Esophagus (tissue), 2 donors: ENCODE data around the gene MRPL9. TPM values are rescaled to one million over a fixed set of nuclear protein-coding genes. Genes with fewer than 3 reads are reported as not detected.

ENCODE experiments used
- H3K27ac ChIP-seq, 2 donors: one replicate each; pipeline ENCODE4 v1.5.1; 2013; ENCODE audit warnings: low read depth in 2 of 2, mild to moderate bottlenecking in 2 of 2, inconsistent platforms in 1 of 2, low read length in 1 of 2, moderate library complexity in 1 of 2
- H3K27me3 ChIP-seq, 2 donors: one replicate each; pipeline ENCODE4 v1.6.1; 2013; ENCODE audit warnings: low read length in 2 of 2, control low read depth in 1 of 2, mild to moderate bottlenecking in 1 of 2; ENCODE audit not compliant: insufficient read depth in 2 of 2, control insufficient read depth in 1 of 2
- H3K36me3 ChIP-seq, 2 donors: one replicate each; pipeline ENCODE4 v1.6.1; 2013; ENCODE audit warnings: low read length in 1 of 2; ENCODE audit not compliant: control insufficient read depth in 2 of 2, insufficient read depth in 2 of 2
- H3K4me1 ChIP-seq, 2 donors: one replicate each; pipeline ENCODE4 v1.6.1; 2013; ENCODE audit warnings: low read length in 1 of 2; ENCODE audit not compliant: control insufficient read depth in 2 of 2, insufficient read depth in 2 of 2
- H3K4me3 ChIP-seq, 2 donors: one replicate each; pipeline ENCODE4 v1.5.1; 2013; ENCODE audit warnings: low read length in 2 of 2, mild to moderate bottlenecking in 2 of 2, low read depth in 1 of 2, moderate library complexity in 1 of 2
- H3K9me3 ChIP-seq, 2 donors: one replicate each; pipeline ENCODE4 v1.6.1; 2013; ENCODE audit warnings: mild to moderate bottlenecking in 2 of 2, low read depth in 1 of 2, low read length in 1 of 2, moderate library complexity in 1 of 2; ENCODE audit not compliant: control insufficient read depth in 2 of 2, insufficient read depth in 1 of 2
- WGBS, 2 donors: extraction: QIAGEN DNeasy Blood & Tissue Kit; methylation state at CpG; one replicate each; pipeline ENCODE4 v1.1.7; 2013; 5-methylcytosine and 5-hydroxymethylcytosine counted together
- polyA plus RNA-seq, 2 donors: library from polyadenylated mRNA; stranded (reverse); fragments of 200-250 nt; gene quantifications; one replicate each; pipeline ENCODE4 v1.2.3, GENCODE V29; 2013
- donor health status: healthy with polysubstance abuse.
- donor health status: Bipolar disorder and iron deficiency.

MRPL9 gene
- polyA plus RNA-seq, 2 donors, result 49.9 to 53.9 TPM

DNA sequence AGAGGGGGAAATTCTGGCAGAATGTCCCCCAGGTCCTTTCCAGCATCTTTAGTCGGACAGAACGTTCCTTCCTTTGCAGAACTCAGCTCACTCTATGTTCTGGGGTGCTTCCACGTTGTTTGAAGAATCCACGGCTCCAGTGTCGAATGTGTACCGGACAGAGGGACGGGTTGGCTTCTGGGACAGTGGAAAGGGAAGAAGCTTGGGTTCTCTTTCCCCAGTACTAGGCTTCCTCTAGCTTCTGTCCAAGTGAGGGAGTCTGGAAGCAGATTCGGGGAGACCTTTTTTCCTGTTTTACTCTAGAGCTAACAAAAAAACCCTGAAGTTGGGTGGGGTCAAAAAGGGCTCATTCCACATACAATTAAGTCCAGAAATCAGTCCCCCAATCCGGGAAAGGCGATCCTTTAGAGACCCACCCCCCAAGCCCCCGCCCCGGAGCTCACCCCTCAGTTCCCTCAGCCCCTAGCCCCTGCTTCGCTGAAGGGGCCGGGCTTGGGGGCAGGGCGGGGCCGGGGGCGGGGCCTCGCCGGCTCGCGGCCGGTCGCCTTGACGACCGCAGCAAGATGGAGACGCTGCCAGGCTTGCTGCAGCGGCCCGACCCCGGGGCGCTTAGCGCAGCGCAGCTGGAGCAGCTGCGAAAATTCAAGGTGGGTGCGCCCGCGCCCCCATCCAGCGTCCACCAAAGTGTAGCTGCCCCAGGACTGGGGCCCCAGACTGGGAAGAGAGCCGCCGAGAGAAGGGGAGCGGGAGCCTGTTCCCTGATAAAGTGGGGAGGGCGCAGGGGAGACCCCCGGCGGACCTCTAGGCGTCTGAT lies 42.1 kb downstream of the MRPL9 start, which contains the start of gene RIIAD1:
Gene RIIAD1 (plus strand): TSS at position 549 of the 814 bp plus-strand sequence. CDS start 15 bp downstream, at position 564.
- Histone ChIP-seq H3K4me3 (peak within 1 kb of the TSS; percentile 28 to 38), H3K9me3 (no peaks in the 10 kb centered on the region), H3K4me1 (peaks cover 0 to 2% of the 10 kb centered on the region in 2 donors), H3K27ac (peak within 1 kb of the TSS; percentile 56 to 63), H3K36me3 (no peaks in the 10 kb centered on the region), H3K27me3 (peaks cover 0 to 4% of the 10 kb centered on the region in 2 donors)
- WGBS, 2 donors, result 6 to 7% methylated on average over 39 to 44 of the region's 44 CpGs

DNA sequence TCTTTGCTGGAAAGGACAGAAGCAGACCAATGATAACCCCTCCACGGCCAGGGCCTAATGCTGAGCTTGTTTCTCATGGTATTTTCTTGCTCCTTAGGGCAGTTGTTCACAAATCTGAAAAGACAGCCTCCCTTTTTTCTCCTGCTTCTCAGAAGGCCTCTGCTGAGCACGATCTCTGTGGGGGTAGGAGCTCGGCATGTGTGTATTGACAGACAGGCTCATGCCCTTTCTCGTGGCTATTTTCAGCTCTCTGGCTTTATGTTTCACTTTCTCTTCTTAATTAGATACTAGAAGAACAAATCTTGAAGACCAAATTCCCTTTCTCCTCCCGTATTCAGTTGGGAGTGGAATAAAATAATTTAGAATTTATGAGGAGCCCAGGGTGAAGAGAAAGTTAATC lies 42.7 kb downstream of the MRPL9 start:
- Histone ChIP-seq H3K27me3 (peaks cover 0 to 7% of the 10 kb centered on the region in 2 donors), H3K9me3 (no peaks in the 10 kb centered on the region), H3K27ac (peak overlapping the region in 1 of 2 donors; percentile 17), H3K4me3 (no peak overlapping the region), H3K36me3 (no peaks in the 10 kb centered on the region), H3K4me1 (peaks cover 0 to 2% of the 10 kb centered on the region in 2 donors)
- WGBS, 2 donors, result 18 to 40% methylated on average over 5 of the region's 5 CpGs

DNA sequence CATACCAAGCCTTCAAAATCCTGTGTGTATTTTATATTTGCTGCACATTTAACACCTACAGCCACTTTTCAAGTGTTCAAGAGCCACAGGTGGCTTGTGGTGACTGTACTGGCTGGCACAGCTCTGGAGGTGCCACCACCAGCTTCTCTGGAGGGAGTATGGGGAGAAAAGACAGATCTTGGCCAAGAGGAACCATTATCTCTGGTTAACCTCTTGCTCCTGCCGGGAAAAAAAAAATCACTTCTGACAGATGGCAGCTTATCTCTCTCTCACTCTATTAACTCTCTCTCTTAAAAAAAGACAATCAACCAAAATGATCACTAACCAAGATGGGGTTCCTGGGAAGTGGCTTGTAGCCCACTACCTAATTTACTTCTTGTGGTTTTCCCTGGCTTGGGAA lies 43.2 kb downstream of the MRPL9 start:
- no peak overlapping the region for H3K27ac ChIP-seq

DNA sequence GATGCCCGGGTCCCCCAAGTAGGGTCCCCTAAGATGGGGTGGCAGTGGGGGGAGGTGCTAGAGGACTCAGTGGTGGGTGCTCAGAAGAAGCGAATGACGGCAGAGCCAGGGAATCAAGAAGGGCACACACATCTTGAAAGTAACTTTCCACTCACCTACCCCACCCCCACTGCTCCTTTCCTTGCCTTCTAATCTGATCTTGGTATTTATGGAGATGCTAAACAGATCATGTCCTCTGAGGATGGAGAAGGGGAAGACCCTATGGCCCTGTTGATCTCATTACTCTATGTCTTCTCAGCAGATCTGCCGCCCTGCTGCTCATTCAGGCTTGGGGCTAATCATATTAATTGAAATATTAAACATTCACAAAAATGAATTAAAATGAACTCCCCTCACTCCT lies 44.6 kb downstream of the MRPL9 start:
- H3K27ac ChIP-seq, result no peak overlapping the region
- WGBS, 2 donors, result 74 to 89% methylated on average over 4 of the region's 4 CpGs
- H3K36me3 ChIP-seq, result no peaks in the 10 kb centered on the region
- peaks cover 0 to 7% of the 10 kb centered on the region in 2 donors for H3K27me3 ChIP-seq
- H3K4me1 ChIP-seq, result peaks cover 4 to 6% of the 10 kb centered on the region in 2 donors
- H3K4me3 ChIP-seq, result no peak overlapping the region
- H3K9me3 ChIP-seq, result no peaks in the 10 kb centered on the region

More for the DNA sequence above, 43.2 kb downstream of the MRPL9 start:
- no peak overlapping the region for H3K4me3 ChIP-seq
- 47 to 59% methylated on average over 1 of the region's 1 CpG for WGBS, 2 donors
- peaks cover 0 to 2% of the 10 kb centered on the region in 2 donors for H3K4me1 ChIP-seq
- H3K9me3 ChIP-seq, result no peaks in the 10 kb centered on the region
- H3K27me3 ChIP-seq, result peaks cover 0 to 7% of the 10 kb centered on the region in 2 donors
- no peaks in the 10 kb centered on the region for H3K36me3 ChIP-seq

DNA sequence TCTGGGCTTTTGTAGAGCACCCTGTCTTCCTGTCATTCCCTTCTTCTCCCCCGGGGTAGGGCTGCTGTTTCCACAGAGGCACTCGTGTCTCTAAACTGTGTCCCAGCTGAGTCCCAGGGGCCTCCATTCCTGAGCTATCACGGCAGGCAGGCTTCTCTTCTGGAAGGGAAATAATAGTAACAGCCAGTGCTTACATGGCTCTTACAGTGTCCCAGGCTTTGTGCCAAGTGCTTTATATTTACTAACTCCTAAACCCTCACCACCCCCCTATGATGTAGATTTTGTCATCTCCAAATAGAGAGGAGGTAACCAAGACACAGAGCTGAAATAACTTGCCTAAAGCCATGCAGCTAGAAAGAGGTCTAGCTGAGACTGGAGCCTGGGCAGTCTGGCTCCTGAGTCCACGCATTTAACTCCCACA lies 45.3 kb downstream of the MRPL9 start:
- no peak overlapping the region for H3K27ac ChIP-seq
- no peaks in the 10 kb centered on the region for H3K9me3 ChIP-seq
- no peaks in the 10 kb centered on the region for H3K36me3 ChIP-seq
- H3K27me3 ChIP-seq, result peaks cover 0 to 7% of the 10 kb centered on the region in 2 donors
- no peak overlapping the region for H3K4me3 ChIP-seq
- WGBS, 2 donors, result 40 to 42% methylated on average over 4 of the region's 4 CpGs
- peaks cover 6% of the 10 kb centered on the region in 2 donors for H3K4me1 ChIP-seq

DNA sequence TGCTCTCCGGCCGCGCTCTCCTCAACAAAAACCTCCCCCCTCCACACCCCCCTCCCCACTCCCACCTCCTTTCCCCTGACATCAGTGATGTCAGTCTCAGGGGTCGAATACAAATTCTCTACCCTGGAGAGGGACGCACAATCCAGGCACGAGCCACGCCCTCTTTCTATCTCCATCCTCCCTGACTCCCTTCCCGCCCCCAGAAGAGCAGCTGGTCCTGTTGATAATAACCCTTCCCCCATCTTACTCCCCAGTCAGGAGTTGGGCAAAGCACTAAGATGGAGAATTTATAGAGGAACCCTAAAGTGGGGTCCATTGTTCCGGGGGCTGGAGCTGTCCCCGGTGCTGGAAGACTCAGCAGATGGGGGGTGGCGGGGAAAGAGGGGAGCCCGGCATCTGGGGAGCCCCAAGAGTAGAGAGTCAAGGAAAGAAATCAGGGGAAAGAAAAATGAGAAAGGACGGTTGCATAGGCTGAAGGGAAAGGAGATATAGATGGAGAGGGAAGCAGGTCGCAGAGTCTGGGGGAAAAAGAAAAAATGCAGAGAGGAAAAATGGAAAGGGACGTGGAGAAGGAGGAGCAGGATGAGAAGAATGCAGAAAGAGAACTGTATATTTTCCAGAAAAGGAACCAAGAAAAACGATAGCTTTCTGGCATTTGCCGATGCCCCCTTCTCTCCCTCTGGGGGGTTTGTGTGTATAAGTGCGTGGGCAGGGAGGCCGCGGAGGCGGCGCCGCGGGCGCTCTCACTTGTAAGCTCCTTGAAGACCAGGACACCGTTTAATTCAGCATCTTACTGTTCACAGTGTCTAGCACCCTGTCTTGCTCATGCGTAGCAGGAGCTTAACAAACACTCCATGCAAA lies 46.3 kb downstream of the MRPL9 start, which contains the start of gene CELF3:
Gene CELF3 (minus strand): TSS at position 33 of the 861 bp plus-strand sequence. CDS start 783 bp downstream, outside the sequence.
- Histone ChIP-seq H3K9me3 (no peaks in the 10 kb centered on the region), H3K27me3 (peaks cover 0 to 7% of the 10 kb centered on the region in 2 donors), H3K4me3 (no peak within 1 kb of the TSS), H3K27ac (no peak within 1 kb of the TSS), H3K36me3 (no peaks in the 10 kb centered on the region), H3K4me1 (peaks cover 6% of the 10 kb centered on the region in 2 donors)
- WGBS, 2 donors, result 10 to 12% methylated on average over 26 to 27 of the region's 27 CpGs

DNA sequence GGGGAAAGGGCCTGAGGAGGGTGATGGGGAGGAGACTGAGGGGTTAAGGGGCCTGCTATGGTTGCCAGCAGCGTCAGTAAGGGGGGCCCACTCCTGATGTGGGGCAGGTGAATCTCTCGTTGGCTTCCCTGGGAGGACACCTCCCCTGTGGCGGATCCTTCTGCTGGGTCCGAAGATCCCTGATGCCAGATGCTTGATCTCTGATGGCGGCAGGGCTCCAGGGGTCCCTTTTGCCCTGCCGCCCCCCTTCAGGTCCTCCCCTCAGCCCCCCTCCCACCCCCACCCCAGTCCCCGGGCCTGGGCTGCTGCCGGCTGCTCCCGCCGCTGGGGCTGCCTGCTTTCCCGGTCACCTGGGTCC lies 46.9 kb downstream of the MRPL9 start:
- Histone ChIP-seq H3K36me3 (no peaks in the 10 kb centered on the region), H3K4me1 (peaks cover 6% of the 10 kb centered on the region in 2 donors), H3K9me3 (no peaks in the 10 kb centered on the region), H3K27me3 (peaks cover 0 to 7% of the 10 kb centered on the region in 2 donors), H3K27ac (no peak overlapping the region), H3K4me3 (no peak overlapping the region)
- WGBS, 2 donors, result 8 to 30% methylated on average over 5 to 11 of the region's 11 CpGs

DNA sequence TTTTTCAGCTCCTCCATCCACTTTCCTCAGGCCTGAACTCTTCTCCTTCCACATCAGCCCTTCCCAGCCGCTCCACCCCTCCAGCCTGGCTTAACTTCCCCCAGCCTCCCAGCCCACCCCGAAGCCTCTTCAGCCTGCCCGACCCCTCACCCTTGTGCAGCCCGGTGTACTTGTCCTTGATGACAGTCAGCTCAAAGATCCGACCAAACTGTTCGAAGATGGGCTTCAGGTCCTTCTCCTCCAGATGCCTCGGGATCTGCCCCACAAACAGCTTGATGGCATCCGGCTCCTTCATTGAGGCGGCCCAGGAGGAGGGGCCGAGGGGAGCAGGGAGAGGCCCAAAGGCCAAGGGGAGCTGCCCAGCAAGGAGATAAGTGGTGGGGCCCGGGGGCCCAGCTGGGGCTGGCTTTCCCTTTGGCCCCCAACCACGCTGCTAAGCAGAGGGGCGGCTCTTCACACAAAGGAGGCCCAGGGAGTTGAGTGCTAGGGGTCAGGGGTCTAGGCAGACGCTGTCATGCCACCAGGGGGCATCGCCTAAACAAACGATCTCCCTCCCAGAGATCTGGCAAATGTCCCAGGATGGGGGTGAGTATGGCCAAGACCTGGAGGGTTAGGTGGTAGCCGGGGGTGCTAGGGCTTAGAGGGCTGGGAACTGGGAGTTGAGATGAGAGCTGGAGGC lies 47.4 kb downstream of the MRPL9 start:
- H3K9me3 ChIP-seq, result no peaks in the 10 kb centered on the region
- no peaks in the 10 kb centered on the region for H3K36me3 ChIP-seq
- WGBS, 2 donors, result 49 to 50% methylated on average over 17 of the region's 17 CpGs
- no peak overlapping the region for H3K4me3 ChIP-seq
- H3K4me1 ChIP-seq, result peaks cover 6% of the 10 kb centered on the region in 2 donors
- no peak overlapping the region for H3K27ac ChIP-seq
- H3K27me3 ChIP-seq, result peaks cover 0 to 7% of the 10 kb centered on the region in 2 donors
